Activated CD8-positive, alpha-beta memory T cell treated with anti-CD3 and anti-CD28 coated beads, Interleukin-2, amount 50 U/mL, for 24 hours (primary cell): ENCODE data around the gene SPEM1.

Experiments used
- DNase-seq: peaks from one replicate; pipeline ENCODE4 v3.0.0-alpha.2; 2020; ENCODE audit errors: extremely low read depth

SPEM1 gene

GRCh38 chr17:7440113-7440833 is 20.1 kb downstream of the SPEM1 start:
- DNase-seq, result no peak

GRCh38 chr17:7440834-7441195 is 20.7 kb downstream of the SPEM1 start:
- no peak for DNase-seq

- no peak for DNase-seq
These were observed 21.1 kb downstream of the SPEM1 start for GRCh38 chr17:7441266-7441665.

- DNase-seq, result no peak
These were observed 22.0 kb downstream of the SPEM1 start for GRCh38 chr17:7442142-7442541.

GRCh38 chr17:7443499-7444485 is 23.7 kb downstream of the SPEM1 start:
- DNase-seq, result no peak

GRCh38 chr17:7444682-7445618 is 24.8 kb downstream of the SPEM1 start, which contains the start of gene CHRNB1:
Gene CHRNB1, plus strand, starts transcription at chr17:7445061. Its CDS starts 67 bp downstream, at chr17:7445128.
- DNase-seq, result no peak

- no peak for DNase-seq
These were observed 25.5 kb downstream of the SPEM1 start for GRCh38 chr17:7445619-7445968.

GRCh38 chr17:7448461-7448860 is 28.3 kb downstream of the SPEM1 start:
- DNase-seq, result no peak

GRCh38 chr17:7459961-7460545 is 39.9 kb downstream of the SPEM1 start:
- DNase-seq, result no peak

GRCh38 chr17:7460850-7461660 is 40.9 kb downstream of the SPEM1 start:
- no peak for DNase-seq

- no peak for DNase-seq
These were observed 42.6 kb downstream of the SPEM1 start for GRCh38 chr17:7462474-7463371.

GRCh38 chr17:7463372-7463846 is 43.3 kb downstream of the SPEM1 start:
- DNase-seq, result no peak

GRCh38 chr17:7464081-7464480 is 44.0 kb downstream of the SPEM1 start:
- DNase-seq, result no peak

GRCh38 chr17:7465597-7466275 is 45.6 kb downstream of the SPEM1 start:
- DNase-seq, result no peak

GRCh38 chr17:7466318-7466638 is 46.2 kb downstream of the SPEM1 start:
- DNase-seq, result no peak

- DNase-seq, result no peak
These were observed 46.7 kb downstream of the SPEM1 start for GRCh38 chr17:7466639-7467341.

- no peak for DNase-seq
These were observed 47.4 kb downstream of the SPEM1 start for GRCh38 chr17:7467498-7467897.

- DNase-seq, result no peak
These were observed 48.2 kb downstream of the SPEM1 start for GRCh38 chr17:7468290-7468689.
